HG03196 (cell line): ENCODE measurements around the gene UBE3C.

Experiments
- ATAC-seq: cut with Tn5 transposase; IDR thresholded peaks from one replicate; pipeline ENCODE4 v1.9.1; 2021; ENCODE audit not compliant: unreplicated experiment

Gene UBE3C

DNA sequence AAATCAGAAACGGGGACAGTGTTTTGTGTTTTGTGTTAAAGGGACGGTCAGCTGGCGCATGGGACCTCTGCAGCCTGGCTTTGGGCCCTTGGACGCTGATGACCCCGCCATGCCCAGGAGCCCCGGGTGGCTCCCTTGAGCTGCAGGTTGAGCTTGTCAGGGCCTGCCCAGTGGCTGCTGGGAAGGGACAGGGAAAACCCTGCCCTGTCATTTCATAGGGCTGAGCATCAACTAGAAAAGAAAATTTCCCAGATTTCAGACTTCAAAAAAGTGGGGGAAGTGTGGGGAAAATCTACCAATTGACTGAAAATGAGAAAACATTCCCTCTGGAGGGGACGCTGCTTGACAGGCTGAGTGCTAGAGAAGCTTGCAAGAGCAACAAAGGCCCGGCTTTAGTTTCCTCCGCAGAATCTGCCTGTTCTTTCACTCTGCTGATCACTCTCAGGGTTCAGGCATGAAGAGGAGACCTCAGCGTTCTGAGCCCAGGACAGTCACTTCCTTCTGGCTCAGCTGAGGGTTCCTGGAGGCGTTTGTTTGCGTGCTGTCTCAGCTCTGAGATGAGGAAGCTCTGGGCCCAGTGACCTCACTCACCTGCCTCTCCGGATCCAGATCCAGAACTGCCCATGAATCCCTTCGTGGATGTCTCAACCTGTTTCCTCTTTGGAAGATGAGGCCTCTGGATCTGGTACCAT lies 179.4 kb downstream of the UBE3C start:
- ATAC-seq: no peak
